Left colon (tissue), 2 donors: ENCODE measurements around the gene YJU2. TPM values are rescaled to one million over a fixed set of nuclear protein-coding genes. Genes with fewer than 3 reads are reported as not detected.
"Not testable (repeated sequence)": the region's sequence is repeated elsewhere in the genome, so short reads cannot be mapped to it uniquely, and the experiment has no call there.

Experiments used
- ATAC-seq: fragments of 200-7000 bp; cut with Tn5 transposase; one replicate; pipeline ENCODE4 v1.9.1; 2020; ENCODE audit warnings: mild to moderate bottlenecking, moderate library complexity
- DNase-seq, 2 donors: peaks; one replicate each; pipeline ENCODE4 v3.0.0-alpha.2; 2020
- intact Hi-C, 2 donors: fragments of 100-400 bp; cut with DNase I in 1 of 2; cut with micrococcal nuclease in 1 of 2; formaldehyde crosslinking; loops; one replicate each; pipeline versions ENCODE4 v1.11.2 to v1.14.0; 2022; cut with DNase I, micrococcal nuclease
- total RNA-seq, 2 donors: library from RNA; stranded (reverse); fragmentation: NEBNext Ultra II Directional; extraction: Animal tissue kit (Norgen Biotek cat#: 25700); gene quantifications; one replicate each; pipeline ENCODE4 v1.2.1, GENCODE V29; 2021
- donor health status: DM: no; HTN: no; CAD: no.
- donor health status: DM: yes; HTN: yes; CAD: no.

The YJU2 gene
- total RNA-seq, 2 donors from 2014 or later = 17.8 to 18.1 TPM

- intact Hi-C loops = no loop called here
- DNase-seq (no peak), ATAC-seq (no peak)
Measured at GRCh38 chr19:4224470-4224869, 22.4 kb upstream of the YJU2 start.

DNA sequence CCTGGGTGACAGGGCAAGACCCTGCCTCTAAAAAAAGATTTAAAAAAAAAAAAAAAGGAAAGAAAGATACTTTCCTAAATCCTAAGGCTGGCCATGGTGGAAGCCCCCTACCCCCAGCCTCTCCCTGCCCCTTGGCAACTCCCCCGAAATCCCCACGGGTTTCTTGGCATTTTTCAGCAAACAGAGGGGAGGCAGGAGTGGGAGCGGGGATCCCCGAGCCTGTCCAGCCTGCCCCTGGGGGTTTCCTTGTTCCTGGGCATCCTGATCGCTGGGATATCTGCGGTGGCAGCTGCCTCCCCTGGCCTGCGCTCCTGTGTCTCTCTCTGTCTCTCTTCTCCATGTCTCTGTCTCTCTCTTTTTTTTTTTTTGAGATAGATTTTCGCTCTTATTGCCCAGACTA, 21.0 kb upstream of the YJU2 start:
- intact Hi-C loops = no loop called here
- ATAC-seq = no peak
- DNase-seq = no peak

DNA sequence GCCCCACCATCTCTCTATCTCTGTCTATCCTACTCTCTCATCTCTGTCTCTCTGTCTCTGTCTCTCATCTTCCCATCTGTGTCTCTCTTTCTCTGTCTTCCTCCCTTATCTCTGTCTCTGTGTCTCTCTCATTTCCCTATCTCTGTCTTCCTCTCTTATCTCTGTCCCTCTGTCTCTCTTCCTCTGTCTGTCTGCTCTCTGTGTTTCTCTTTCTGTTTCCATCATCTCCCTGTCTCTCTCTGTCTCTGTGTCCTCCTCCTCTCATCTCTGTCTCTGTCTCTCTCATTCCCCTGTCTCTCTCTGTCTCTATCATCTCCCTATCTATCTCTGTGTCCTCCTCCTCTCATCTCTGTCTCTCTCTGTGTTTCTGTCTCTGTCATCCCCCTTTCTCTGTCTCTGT, 19.1 kb upstream of the YJU2 start:
- DNase-seq (no peak), ATAC-seq (no peak)
- intact Hi-C loops = no loop called here

DNA sequence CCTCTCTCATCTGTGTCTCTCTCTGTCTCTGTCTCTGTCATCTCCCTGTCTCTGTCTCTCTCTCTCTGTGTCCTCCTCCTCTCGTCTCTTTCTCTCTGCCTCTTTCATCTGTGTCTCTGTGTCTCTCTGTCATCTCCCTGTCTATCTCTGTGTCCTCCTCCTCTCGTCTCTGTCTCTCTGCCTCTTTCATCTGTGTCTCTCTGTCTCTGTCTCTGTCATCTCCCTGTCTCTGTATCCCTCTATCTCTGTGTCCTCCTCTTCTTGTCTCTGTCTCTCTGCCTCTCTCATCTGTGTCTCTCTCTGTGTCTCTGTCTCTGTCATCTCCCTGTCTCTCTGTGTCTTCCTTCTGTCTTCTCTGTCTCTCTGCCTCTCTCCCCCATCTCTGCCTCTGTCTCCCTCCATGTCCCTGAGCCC, 18.1 kb upstream of the YJU2 start:
- no peak for DNase-seq
- ATAC-seq = no peak
- intact Hi-C loops = no loop called here

DNA sequence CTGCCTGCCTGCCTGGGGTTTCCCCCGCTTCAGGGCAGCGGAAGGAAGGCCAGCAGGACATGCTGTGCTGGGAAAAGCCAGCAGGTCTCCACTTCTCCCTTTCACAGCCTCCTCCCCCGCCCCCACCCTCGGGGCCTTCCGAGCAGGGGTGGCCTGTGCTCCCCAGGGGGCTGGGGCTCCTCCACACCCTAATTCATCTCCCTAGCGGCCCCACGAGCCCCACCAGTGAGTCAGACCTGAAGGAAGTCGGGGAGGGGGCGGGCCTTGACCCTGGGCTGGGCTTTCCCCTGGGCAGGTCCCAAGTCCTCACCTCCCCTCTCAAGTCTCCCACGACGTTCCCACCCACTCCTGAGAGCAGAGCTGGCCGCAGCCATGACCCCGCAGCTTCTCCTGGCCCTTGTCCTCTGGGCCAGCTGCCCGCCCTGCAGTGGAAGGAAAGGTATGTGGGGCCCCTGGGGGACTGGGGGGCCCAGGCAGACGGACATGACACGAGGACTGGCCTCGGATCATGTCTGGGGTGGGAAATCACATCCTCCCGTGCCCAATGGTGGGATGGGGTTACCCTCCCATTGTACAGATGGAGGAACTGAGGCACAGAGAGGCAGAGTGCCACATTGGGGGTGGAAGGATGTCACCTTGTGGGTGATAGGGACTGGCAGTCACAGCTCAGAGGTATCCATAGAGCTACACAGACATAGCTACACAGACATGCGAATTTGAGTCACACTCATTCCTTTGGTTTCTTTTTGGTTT, 17.5 kb upstream of the YJU2 start, which contains the start of gene EBI3:
Gene EBI3 (plus strand): TSS at position 345 of the 753 bp plus-strand sequence. CDS start 28 bp downstream, at position 373.
- intact Hi-C loops = no loop called here
- DNase-seq = peak in 1 of 2 donors; percentile 18
- ATAC-seq = peak; percentile 28

DNA sequence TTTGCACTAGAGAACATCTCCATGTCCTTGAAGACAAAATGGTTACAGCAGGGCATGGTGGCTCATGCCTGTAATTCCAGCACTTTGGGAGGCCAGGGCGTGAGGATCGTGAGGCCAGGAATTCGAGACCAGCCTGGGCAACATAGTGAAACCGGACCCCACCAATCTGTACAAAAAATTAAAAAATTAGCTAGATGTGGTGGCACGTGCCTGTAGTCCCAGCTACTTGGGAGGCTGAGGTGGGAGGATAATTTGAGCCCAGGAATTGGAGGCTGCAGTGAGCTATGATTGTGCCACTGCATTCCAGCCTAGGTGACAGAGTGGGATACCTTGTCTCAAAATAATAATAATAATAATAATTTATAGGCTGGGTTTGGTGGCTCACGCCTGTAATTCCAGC, 16.6 kb upstream of the YJU2 start:
- DNase-seq, ATAC-seq, intact Hi-C loops: not testable (repeated sequence)

- intact Hi-C loops, DNase-seq, ATAC-seq: not testable (repeated sequence)
Measured at GRCh38 chr19:4231521-4231920, 15.4 kb upstream of the YJU2 start.

GRCh38 chr19:4232139-4232538, 14.7 kb upstream of the YJU2 start:
- intact Hi-C loops, DNase-seq, ATAC-seq: not testable (repeated sequence)

DNA sequence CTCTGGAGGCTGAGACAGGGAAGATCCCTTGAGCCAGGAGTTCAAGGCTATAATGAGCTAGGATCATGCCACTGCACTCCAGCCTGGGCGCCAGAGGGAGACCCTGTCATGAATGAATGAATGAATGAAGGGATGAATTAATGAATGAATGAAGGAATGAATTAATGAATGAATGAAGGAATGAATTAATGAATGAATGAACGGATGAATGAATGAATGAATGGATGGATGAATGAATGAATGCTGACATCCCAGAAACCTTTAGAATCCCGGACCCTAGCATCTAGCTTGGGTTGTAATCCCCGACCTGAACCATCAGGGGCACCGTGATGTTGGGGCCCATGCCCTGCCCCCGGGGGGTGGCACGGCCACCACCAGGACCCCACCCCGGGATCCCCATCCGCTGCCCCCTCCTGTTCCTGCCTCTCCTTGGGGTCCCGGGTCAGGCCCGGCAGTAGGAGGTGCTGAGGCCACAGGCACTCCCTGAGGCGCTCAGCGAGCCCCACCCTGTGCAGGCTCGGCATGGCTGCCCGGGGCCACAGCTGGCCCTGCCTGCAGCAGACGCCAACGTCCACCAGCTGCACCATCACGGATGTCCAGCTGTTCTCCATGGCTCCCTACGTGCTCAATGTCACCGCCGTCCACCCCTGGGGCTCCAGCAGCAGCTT, 14.1 kb upstream of the YJU2 start:
- peak; percentile 57 for ATAC-seq
- intact Hi-C loops = no loop called here
- no peak for DNase-seq

DNA sequence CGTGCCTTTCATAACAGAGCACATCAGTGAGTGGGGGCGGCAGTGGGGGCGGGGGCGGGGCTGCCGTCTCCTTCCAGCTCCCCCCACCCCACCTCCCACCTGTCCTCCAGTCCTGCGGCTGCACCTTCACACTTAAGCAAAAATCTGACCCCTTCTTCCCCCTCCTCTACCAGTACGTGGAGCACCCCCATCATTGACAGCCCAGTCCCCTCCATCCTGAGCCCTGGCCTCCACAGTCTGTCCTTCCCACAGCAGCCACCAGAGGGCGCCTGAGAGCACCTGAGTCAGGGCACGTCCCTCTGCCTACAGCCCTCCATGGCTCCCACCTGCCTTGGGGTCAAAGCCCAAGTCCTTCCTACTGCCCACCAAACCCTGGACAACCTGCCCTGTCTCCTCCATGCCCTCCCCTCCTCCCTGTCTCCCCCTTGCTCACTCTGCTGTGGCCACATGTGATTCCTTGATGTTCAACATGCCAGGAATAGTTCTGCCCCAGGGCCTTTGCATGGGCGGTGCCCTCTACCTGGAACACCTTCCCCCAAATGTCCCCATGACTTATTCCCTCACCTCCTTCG, 13.5 kb upstream of the YJU2 start:
- peak in 1 of 2 donors; percentile 66 for DNase-seq
- intact Hi-C loops = no loop called here

DNA sequence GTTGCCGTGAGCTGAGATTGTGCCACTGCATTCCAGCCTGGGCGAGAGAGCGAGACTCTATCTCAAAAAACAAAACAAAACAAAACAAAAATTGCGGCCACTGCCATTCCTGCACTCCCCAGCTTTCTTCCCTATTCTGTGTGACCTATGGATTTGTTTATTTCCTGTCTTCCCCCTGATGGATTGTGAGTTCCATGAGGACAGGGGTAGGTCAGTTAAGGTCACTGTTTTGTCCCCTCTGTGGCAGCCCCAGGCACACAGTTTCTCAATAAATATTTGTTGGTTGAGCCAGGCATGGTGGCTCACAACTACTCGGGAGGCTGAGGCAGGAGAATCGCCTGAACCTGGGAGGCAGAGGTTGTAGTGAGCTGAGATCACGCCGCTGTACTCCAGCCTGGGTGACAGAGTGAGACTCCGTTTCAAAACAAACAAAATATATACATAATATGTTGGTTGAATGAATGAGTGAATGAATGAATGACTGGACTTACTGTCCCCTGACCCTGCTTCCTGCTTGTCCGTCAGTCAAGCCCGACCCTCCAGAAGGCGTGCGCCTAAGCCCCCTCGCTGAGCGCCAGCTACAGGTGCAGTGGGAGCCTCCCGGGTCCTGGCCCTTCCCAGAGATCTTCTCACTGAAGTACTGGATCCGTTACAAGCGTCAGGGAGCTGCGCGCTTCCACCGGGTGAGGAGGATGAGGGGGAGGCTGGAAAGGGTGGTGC, 12.6 kb upstream of the YJU2 start:
- intact Hi-C loops = no loop called here
- DNase-seq (no peak), ATAC-seq (no peak)

More for the DNA sequence above, 13.5 kb upstream of the YJU2 start:
- ATAC-seq = peak; percentile 70

GRCh38 chr19:4234862-4235201, 12.0 kb upstream of the YJU2 start:
- no peak for DNase-seq
- no peak for ATAC-seq
- intact Hi-C loops = no loop called here

GRCh38 chr19:4237510-4237909, 9.4 kb upstream of the YJU2 start:
- intact Hi-C loops, ATAC-seq, DNase-seq: not testable (repeated sequence)

GRCh38 chr19:4238831-4239230, 8.0 kb upstream of the YJU2 start:
- DNase-seq (no peak), ATAC-seq (no peak)
- intact Hi-C loops = no loop called here

- DNase-seq = no peak
- no peak for ATAC-seq
- intact Hi-C loops = no loop called here
Measured at GRCh38 chr19:4241824-4242430, 5.0 kb upstream of the YJU2 start.

- DNase-seq, ATAC-seq, intact Hi-C loops: not testable (repeated sequence)
Measured at GRCh38 chr19:4245938-4246337, 942 bp upstream of the YJU2 start.

- ATAC-seq = no peak
- no peak for DNase-seq
- intact Hi-C loops = no loop called here
Measured at GRCh38 chr19:4256563-4256962, 9.7 kb downstream of the YJU2 start.

- ATAC-seq = no peak
- intact Hi-C loops = no loop called here
Measured at GRCh38 chr19:4257025-4257424, 10.1 kb downstream of the YJU2 start.

GRCh38 chr19:4258181-4258580, 11.3 kb downstream of the YJU2 start:
- ATAC-seq = no peak
- intact Hi-C loops = no loop called here
- DNase-seq = no peak

More at GRCh38 chr19:4257025-4257424, 10.1 kb downstream of the YJU2 start:
- no peak for DNase-seq
